GM12892 (cell line): ENCODE measurements around the gene IGFLR1.

Experiments
- POLR2A ChIP-seq: IDR thresholded peaks from 2 replicates; pipeline ENCODE4 v1.6.1; 2011; ENCODE audit warnings: low read depth, low read length, control low read depth
- POLR2AphosphoS5 ChIP-seq: IDR thresholded peaks from 2 replicates; pipeline ENCODE4 v1.6.1; 2011; ENCODE audit warnings: low read depth, low read length, control low read depth
- TAF1 ChIP-seq: IDR thresholded peaks from 2 replicates; pipeline ENCODE4 v1.6.1; 2011; ENCODE audit warnings: low read depth, mild to moderate bottlenecking, control low read depth, low read length, borderline replicate concordance

DNA sequence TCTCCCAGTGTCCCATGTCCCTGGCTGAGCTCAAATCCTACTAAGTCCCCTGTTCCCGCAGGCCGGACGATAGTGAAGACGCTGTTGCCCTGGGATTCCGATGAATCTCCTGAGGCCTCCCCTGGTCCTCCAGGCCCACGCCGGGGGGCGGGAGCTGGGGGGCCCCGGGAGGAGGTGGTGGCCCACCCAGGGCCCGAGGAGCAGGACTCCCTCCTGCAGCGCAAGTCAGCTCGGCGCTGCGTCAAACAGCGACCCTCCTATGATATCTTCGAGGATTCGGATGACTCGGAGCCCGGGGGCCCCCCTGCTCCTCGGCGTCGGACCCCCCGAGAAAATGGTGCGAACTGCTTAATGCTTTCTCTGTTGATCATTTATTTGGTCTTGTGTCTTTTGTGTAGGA is 18.6 kb downstream of the IGFLR1 start:
- TF ChIP-seq POLR2AphosphoS5 (no peak), POLR2A (no peak), TAF1 (no peak)
